COLO829 (cell line): ENCODE data around the gene GRIK4.
A peak's percentile ranks its signal among the peaks of the same experiment; 100 is the strongest.
"Not testable (repeated sequence)": the region's sequence is repeated elsewhere in the genome, so short reads cannot be mapped to it uniquely, and the experiment has no call there.

ENCODE experiments used
- DNase-seq: peaks from one replicate; pipeline ENCODE4 v3.0.0; 2012; ENCODE audit warnings: low spot score

GRIK4 gene

GRCh38 chr11:120780239-120780638 is 268.7 kb downstream of the GRIK4 start:
- DNase-seq: no peak

GRCh38 chr11:120781486-120782120 is 270.1 kb downstream of the GRIK4 start:
- DNase-seq: no peak

- DNase-seq: no peak
Measured at GRCh38 chr11:120784566-120785251, 273.2 kb downstream of the GRIK4 start.

- no peak for DNase-seq
Measured at GRCh38 chr11:120785576-120785975, 274.0 kb downstream of the GRIK4 start.

GRCh38 chr11:120786206-120786735 is 274.7 kb downstream of the GRIK4 start:
- no peak for DNase-seq

- DNase-seq: not testable (repeated sequence)
Measured at GRCh38 chr11:120787224-120787623, 275.7 kb downstream of the GRIK4 start.

GRCh38 chr11:120789391-120789790 is 277.8 kb downstream of the GRIK4 start:
- DNase-seq: no peak

GRCh38 chr11:120792306-120792705 is 280.8 kb downstream of the GRIK4 start:
- no peak for DNase-seq

GRCh38 chr11:120793150-120793549 is 281.6 kb downstream of the GRIK4 start:
- no peak for DNase-seq

- no peak for DNase-seq
Measured at GRCh38 chr11:120793806-120794479, 282.4 kb downstream of the GRIK4 start.

- no peak for DNase-seq
Measured at GRCh38 chr11:120794748-120795147, 283.2 kb downstream of the GRIK4 start.

- no peak for DNase-seq
Measured at GRCh38 chr11:120795185-120795584, 283.6 kb downstream of the GRIK4 start.

- no peak for DNase-seq
Measured at GRCh38 chr11:120797143-120797542, 285.6 kb downstream of the GRIK4 start.

GRCh38 chr11:120798854-120799253 is 287.3 kb downstream of the GRIK4 start:
- DNase-seq: no peak

- DNase-seq: no peak
Measured at GRCh38 chr11:120800206-120800605, 288.7 kb downstream of the GRIK4 start.

- DNase-seq: peak; percentile 34
Measured at GRCh38 chr11:120801801-120802689, 290.5 kb downstream of the GRIK4 start.

- DNase-seq: no peak
Measured at GRCh38 chr11:120805960-120806555, 294.5 kb downstream of the GRIK4 start.

- peak; percentile 83 for DNase-seq
Measured at GRCh38 chr11:120807414-120808150, 296.0 kb downstream of the GRIK4 start.

- DNase-seq: no peak
Measured at GRCh38 chr11:120808616-120809050, 297.1 kb downstream of the GRIK4 start.

- DNase-seq: no peak
Measured at GRCh38 chr11:120810251-120810650, 298.7 kb downstream of the GRIK4 start.

- DNase-seq: no peak
Measured at GRCh38 chr11:120811199-120811598, 299.7 kb downstream of the GRIK4 start.
